C4-2B (cell line): ENCODE data around the gene TMEM235.

ENCODE experiments used
- CTCF ChIP-seq: fragments of 450-650 bp; conservative IDR thresholded peaks from 2 replicates; pipeline ENCODE4 v1.5.1; 2017; ENCODE audit warnings: mild to moderate bottlenecking
- ZFX ChIP-seq: fragments of 450-650 bp; IDR thresholded peaks from 2 replicates; pipeline ENCODE4 v1.6.1; 2017

- TF ChIP-seq CTCF: no peak
- TF ChIP-seq ZFX: no peak
Observed at GRCh38 chr17:78289004-78289403, 57.6 kb downstream of the TMEM235 start.
